Bronchial epithelial cell (primary cell): Measurements from ENCODE around the gene MME. TPM values are rescaled to one million over a fixed set of nuclear protein-coding genes. Genes with fewer than 3 reads are reported as not detected.

Source experiments
- DNase-seq: peaks from one replicate; pipeline ENCODE4 v3.0.0-alpha.2; 2010; ENCODE audit warnings: low read depth
- FAIRE-seq: peaks from 2 replicates; lab custom pipeline; 2011; peaks lifted over from hg19 to GRCh38; lab: Jason Lieb, UNC
- H3K27me3 ChIP-seq: 2 replicates; pipeline ENCODE4 v1.5.1; 2011; ENCODE audit warnings: low read length; ENCODE audit not compliant: control insufficient read depth, insufficient read depth
- H3K36me3 ChIP-seq: 2 replicates; pipeline ENCODE4 v1.5.1; 2011; ENCODE audit warnings: low read length; ENCODE audit not compliant: control insufficient read depth, insufficient read depth
- H3K4me3 ChIP-seq: 2 replicates; pipeline ENCODE4 v1.5.1; 2011; ENCODE audit warnings: mild to moderate bottlenecking, low read depth, low read length, control low read depth
- total RNA-seq: library from RNA; depleted of rRNA; stranded (reverse); fragments of >200 nt; gene quantifications from 2 replicates; pipeline ENCODE4 v1.2.1, GENCODE V29; 2014
- TF ChIP-seq, protein P1 (sequence below): IDR thresholded peaks from 2 replicates; pipeline ENCODE4 v1.5.1; 2011; ENCODE audit warnings: mild to moderate bottlenecking, moderate library complexity, low read length, control low read depth, inconsistent platforms; ENCODE audit not compliant: insufficient read depth, severe bottlenecking

Gene MME
- total RNA-seq, 1 donor from 2014 or later, result 25.3 TPM

GRCh38 chr3:155147588-155147987, 67.5 kb downstream of the MME start:
- Histone ChIP-seq H3K4me3 (no peak overlapping the region), H3K27me3 (no peaks in the 10 kb centered on the region), H3K36me3 (no peaks in the 10 kb centered on the region)
- FAIRE-seq (no peak), DNase-seq (no peak)
- TF ChIP-seq, protein P1, sequence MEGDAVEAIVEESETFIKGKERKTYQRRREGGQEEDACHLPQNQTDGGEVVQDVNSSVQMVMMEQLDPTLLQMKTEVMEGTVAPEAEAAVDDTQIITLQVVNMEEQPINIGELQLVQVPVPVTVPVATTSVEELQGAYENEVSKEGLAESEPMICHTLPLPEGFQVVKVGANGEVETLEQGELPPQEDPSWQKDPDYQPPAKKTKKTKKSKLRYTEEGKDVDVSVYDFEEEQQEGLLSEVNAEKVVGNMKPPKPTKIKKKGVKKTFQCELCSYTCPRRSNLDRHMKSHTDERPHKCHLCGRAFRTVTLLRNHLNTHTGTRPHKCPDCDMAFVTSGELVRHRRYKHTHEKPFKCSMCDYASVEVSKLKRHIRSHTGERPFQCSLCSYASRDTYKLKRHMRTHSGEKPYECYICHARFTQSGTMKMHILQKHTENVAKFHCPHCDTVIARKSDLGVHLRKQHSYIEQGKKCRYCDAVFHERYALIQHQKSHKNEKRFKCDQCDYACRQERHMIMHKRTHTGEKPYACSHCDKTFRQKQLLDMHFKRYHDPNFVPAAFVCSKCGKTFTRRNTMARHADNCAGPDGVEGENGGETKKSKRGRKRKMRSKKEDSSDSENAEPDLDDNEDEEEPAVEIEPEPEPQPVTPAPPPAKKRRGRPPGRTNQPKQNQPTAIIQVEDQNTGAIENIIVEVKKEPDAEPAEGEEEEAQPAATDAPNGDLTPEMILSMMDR, result no peak

DNA sequence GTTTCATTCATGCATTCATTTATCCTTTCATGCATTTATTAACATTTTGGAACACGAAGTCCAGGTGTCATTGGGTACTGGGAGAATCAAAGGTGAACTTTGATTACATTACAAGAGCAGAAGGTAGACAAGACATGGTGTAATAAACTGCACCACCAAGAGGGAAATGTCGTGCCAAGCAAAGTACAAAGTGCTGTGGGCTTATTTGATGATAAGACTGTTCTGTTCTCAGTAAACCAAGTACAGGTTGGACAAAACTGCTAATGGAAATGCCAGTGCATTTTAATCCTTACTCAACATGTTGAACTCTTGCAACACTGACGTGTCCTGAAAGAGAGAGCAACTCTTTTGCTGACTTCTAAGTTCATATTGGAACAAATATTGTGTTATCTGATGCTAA, 69.4 kb downstream of the MME start:
- H3K27me3 ChIP-seq, result no peaks in the 10 kb centered on the region
- no peak for FAIRE-seq
- no peak overlapping the region for H3K4me3 ChIP-seq
- no peak for DNase-seq
- TF ChIP-seq, protein P1, result no peak
- no peaks in the 10 kb centered on the region for H3K36me3 ChIP-seq

- no peak for FAIRE-seq
- no peaks in the 10 kb centered on the region for H3K36me3 ChIP-seq
- no peak overlapping the region for H3K4me3 ChIP-seq
- DNase-seq, result peak; percentile 17
- TF ChIP-seq, protein P1, result no peak
- H3K27me3 ChIP-seq, result no peaks in the 10 kb centered on the region
Measured at GRCh38 chr3:155153242-155154186, 73.4 kb downstream of the MME start.

GRCh38 chr3:155154255-155154654, 74.1 kb downstream of the MME start:
- DNase-seq, result no peak
- no peaks in the 10 kb centered on the region for H3K27me3 ChIP-seq
- H3K4me3 ChIP-seq, result no peak overlapping the region
- TF ChIP-seq, protein P1, result no peak
- H3K36me3 ChIP-seq, result no peaks in the 10 kb centered on the region
- no peak for FAIRE-seq

GRCh38 chr3:155158346-155159037, 78.4 kb downstream of the MME start:
- FAIRE-seq, result no peak
- DNase-seq, result no peak
- Histone ChIP-seq H3K27me3 (no peaks in the 10 kb centered on the region), H3K4me3 (no peak overlapping the region), H3K36me3 (no peaks in the 10 kb centered on the region)
- TF ChIP-seq, protein P1, result no peak
